GM21717 (cell line): ENCODE measurements around the gene LMAN2.

ENCODE experiments used
- ATAC-seq: cut with Tn5 transposase; IDR thresholded peaks from one replicate; pipeline ENCODE4 v1.9.1; 2021; ENCODE audit warnings: mild to moderate bottlenecking, moderate library complexity; ENCODE audit not compliant: unreplicated experiment

Gene LMAN2

GRCh38 chr5:177291735-177292134 lies 59.7 kb downstream of the LMAN2 start:
- no peak for ATAC-seq

- ATAC-seq, result no peak
These were observed 60.5 kb downstream of the LMAN2 start for GRCh38 chr5:177290816-177291596.

GRCh38 chr5:177288191-177288590 lies 63.3 kb downstream of the LMAN2 start:
- ATAC-seq, result no peak
